IPS-NIHi11 (cell line): Measurements from ENCODE around the gene CCDC196.

Experiments used
- DNase-seq: peaks from one replicate; pipeline ENCODE4 v3.0.0; 2012; ENCODE audit warnings: mixed read lengths, low spot score

The CCDC196 gene

GRCh38 chr14:66485910-66486421 lies at the start of gene CCDC196:
Gene CCDC196, plus strand, starts transcription at chr14:66486371. Its CDS starts 132 bp downstream, at chr14:66486503.
- DNase-seq: no peak

- no peak for DNase-seq
These were observed 45.4 kb upstream of the CCDC196 start for GRCh38 chr14:66440801-66441200.

GRCh38 chr14:66442953-66443571 lies 43.1 kb upstream of the CCDC196 start:
- no peak for DNase-seq

GRCh38 chr14:66443785-66444184 lies 42.4 kb upstream of the CCDC196 start:
- no peak for DNase-seq

GRCh38 chr14:66444271-66444927 lies 41.8 kb upstream of the CCDC196 start:
- DNase-seq: no peak

GRCh38 chr14:66445936-66446335 lies 40.2 kb upstream of the CCDC196 start:
- no peak for DNase-seq

GRCh38 chr14:66453469-66453868 lies 32.7 kb upstream of the CCDC196 start:
- no peak for DNase-seq

GRCh38 chr14:66459603-66460002 lies 26.6 kb upstream of the CCDC196 start:
- DNase-seq: no peak

GRCh38 chr14:66464261-66464660 lies 21.9 kb upstream of the CCDC196 start:
- DNase-seq: no peak

GRCh38 chr14:66468778-66469367 lies 17.3 kb upstream of the CCDC196 start:
- no peak for DNase-seq

- no peak for DNase-seq
These were observed 14.6 kb upstream of the CCDC196 start for GRCh38 chr14:66471584-66471983.

- DNase-seq: no peak
These were observed 13.9 kb upstream of the CCDC196 start for GRCh38 chr14:66472251-66472650.

GRCh38 chr14:66473223-66473622 lies 12.9 kb upstream of the CCDC196 start:
- DNase-seq: no peak

GRCh38 chr14:66476964-66477363 lies 9.2 kb upstream of the CCDC196 start:
- DNase-seq: no peak

- no peak for DNase-seq
These were observed 8.6 kb upstream of the CCDC196 start for GRCh38 chr14:66477567-66477966.

GRCh38 chr14:66482873-66483272 lies 3.3 kb upstream of the CCDC196 start:
- no peak for DNase-seq

- DNase-seq: no peak
These were observed 2.8 kb upstream of the CCDC196 start for GRCh38 chr14:66483322-66483721.

GRCh38 chr14:66485029-66485428 lies 1.1 kb upstream of the CCDC196 start:
- no peak for DNase-seq

GRCh38 chr14:66487164-66487563 lies 993 bp downstream of the CCDC196 start:
- DNase-seq: no peak

- no peak for DNase-seq
These were observed 4.3 kb downstream of the CCDC196 start for GRCh38 chr14:66490143-66491111.

GRCh38 chr14:66493750-66494149 lies 7.6 kb downstream of the CCDC196 start:
- no peak for DNase-seq
